ENCODE data around the gene RMDN2. TPM values are rescaled to one million over a fixed set of nuclear protein-coding genes. Genes with fewer than 3 reads are reported as not detected.

The RMDN2 gene
- total RNA-seq, 1 experiment from 2014 or later, result 4.7 TPM

GRCh38 chr2:38021589-38021988, 96.5 kb downstream of the RMDN2 start:
- no peak for DNase-seq
- H3K4me3 Mint-ChIP-seq (ENCODE audit: low read depth, unreplicated experiment), result no peak overlapping the region
- BruUV-seq (replicated peaks), result no TSS peak
- H3K27me3 Mint-ChIP-seq (ENCODE audit: unreplicated experiment), result no peaks in the 10 kb centered on the region
- H3K27ac Mint-ChIP-seq (ENCODE audit: unreplicated experiment), result no peak overlapping the region
- CTCF ChIA-PET, result interaction anchor here (1.1 kb wide), 1 partner anchor 56 kb away, joined by 6 read pairs; no protein-coding TSS in a partner anchor
- no peaks in the 10 kb centered on the region for H3K36me3 Mint-ChIP-seq (ENCODE audit: insufficient read depth, unreplicated experiment)
- no peaks in the 10 kb centered on the region for H3K9me3 Mint-ChIP-seq (ENCODE audit: low read depth, unreplicated experiment)
- TF ChIP-seq CTCF (IDR thresholded peaks at IDR 0.05; ENCODE audit: unreplicated experiment), result no peak
- peaks cover under 1% of the 10 kb centered on the region for H3K4me1 Mint-ChIP-seq (ENCODE audit: low read depth, unreplicated experiment)
- intact Hi-C loops (cut with micrococcal nuclease; ENCODE audit: unreplicated experiment), result no loop called here

- no peak for DNase-seq
- CTCF ChIA-PET, result no interaction called here
- no peaks in the 10 kb centered on the region for H3K4me1 Mint-ChIP-seq (ENCODE audit: low read depth, unreplicated experiment)
- no peaks in the 10 kb centered on the region for H3K9me3 Mint-ChIP-seq (ENCODE audit: low read depth, unreplicated experiment)
- H3K27ac Mint-ChIP-seq (ENCODE audit: unreplicated experiment), result no peak overlapping the region
- TF ChIP-seq CTCF (IDR thresholded peaks at IDR 0.05; ENCODE audit: unreplicated experiment), result no peak
- no peaks in the 10 kb centered on the region for H3K27me3 Mint-ChIP-seq (ENCODE audit: unreplicated experiment)
- H3K36me3 Mint-ChIP-seq (ENCODE audit: insufficient read depth, unreplicated experiment), result no peaks in the 10 kb centered on the region
- intact Hi-C loops (cut with micrococcal nuclease; ENCODE audit: unreplicated experiment), result no loop called here
- no TSS peak for BruUV-seq (replicated peaks)
- no peak overlapping the region for H3K4me3 Mint-ChIP-seq (ENCODE audit: low read depth, unreplicated experiment)
These were observed 101.8 kb downstream of the RMDN2 start for GRCh38 chr2:38026846-38027245.

GRCh38 chr2:38028829-38029228, 103.7 kb downstream of the RMDN2 start:
- Mint-ChIP-seq H3K9me3 (ENCODE audit: low read depth, unreplicated experiment) (no peaks in the 10 kb centered on the region), H3K27ac (ENCODE audit: unreplicated experiment) (no peak overlapping the region), H3K27me3 (ENCODE audit: unreplicated experiment) (no peaks in the 10 kb centered on the region), H3K4me3 (ENCODE audit: low read depth, unreplicated experiment) (no peak overlapping the region), H3K36me3 (ENCODE audit: insufficient read depth, unreplicated experiment) (no peaks in the 10 kb centered on the region), H3K4me1 (ENCODE audit: low read depth, unreplicated experiment) (no peaks in the 10 kb centered on the region)
- intact Hi-C loops (cut with micrococcal nuclease; ENCODE audit: unreplicated experiment), result no loop called here
- BruUV-seq (replicated peaks), result no TSS peak
- CTCF ChIA-PET, result interaction anchor here (0.6 to 1.2 kb wide), 3 partner anchors 10 to 223 kb away, joined by 3 to 5 read pairs (median 4); no protein-coding TSS in a partner anchor
- no peak for TF ChIP-seq CTCF (IDR thresholded peaks at IDR 0.05; ENCODE audit: unreplicated experiment)
- DNase-seq, result no peak

GRCh38 chr2:38029512-38029911, 104.4 kb downstream of the RMDN2 start:
- intact Hi-C loops (cut with micrococcal nuclease; ENCODE audit: unreplicated experiment), result no loop called here
- H3K9me3 Mint-ChIP-seq (ENCODE audit: low read depth, unreplicated experiment), result no peaks in the 10 kb centered on the region

More at GRCh38 chr2:38029512-38029911, 104.4 kb downstream of the RMDN2 start:
- DNase-seq, result no peak
- Mint-ChIP-seq H3K27me3 (ENCODE audit: unreplicated experiment) (no peaks in the 10 kb centered on the region), H3K4me3 (ENCODE audit: low read depth, unreplicated experiment) (no peak overlapping the region), H3K4me1 (ENCODE audit: low read depth, unreplicated experiment) (no peaks in the 10 kb centered on the region), H3K36me3 (ENCODE audit: insufficient read depth, unreplicated experiment) (no peaks in the 10 kb centered on the region), H3K27ac (ENCODE audit: unreplicated experiment) (no peak overlapping the region)
- no TSS peak for BruUV-seq (replicated peaks)
- no peak for TF ChIP-seq CTCF (IDR thresholded peaks at IDR 0.05; ENCODE audit: unreplicated experiment)
- CTCF ChIA-PET, result no interaction called here
